Gastroesophageal sphincter (tissue), 4 donors: ENCODE results near the gene CPAMD8. TPM values are rescaled to one million over a fixed set of nuclear protein-coding genes. Genes with fewer than 3 reads are reported as not detected.

Experiments used
- ATAC-seq: fragments of 150-250 bp; one replicate; pipeline ENCODE4 v1.9.1; 2016; ENCODE audit warnings: mild to moderate bottlenecking, moderate library complexity
- H3K27ac ChIP-seq, 4 donors: fragments of 200-600 bp; sonication (generic) in 3 of 4; 1 replicate in 3 of 4; 2 replicates in 1 of 4; pipeline ENCODE4 v1.5.1; 2016 to 2019
- H3K27me3 ChIP-seq: fragments of 200-600 bp; sonication (generic); one replicate; pipeline ENCODE4 v1.5.1; 2019
- H3K36me3 ChIP-seq, 2 donors: fragments of 200-600 bp; sonication (generic); one replicate each; pipeline ENCODE4 v1.5.1; 2019; ENCODE audit warnings: control low read depth in 1 of 2
- H3K4me1 ChIP-seq, 3 donors: fragments of 200-600 bp; sonication (generic); 1 replicate in 2 of 3; 2 replicates in 1 of 3; pipeline ENCODE4 v1.5.1; 2016 to 2019; ENCODE audit warnings: control low read depth in 2 of 3
- H3K4me3 ChIP-seq, 2 donors: fragments of 200-600 bp; sonication (generic); one replicate each; pipeline ENCODE4 v1.5.1; 2019; ENCODE audit warnings: mild to moderate bottlenecking in 1 of 2, moderate library complexity in 1 of 2
- H3K9me3 ChIP-seq, 3 donors: fragments of 200-600 bp; sonication (generic); one replicate each; pipeline ENCODE4 v1.5.1; 2017 to 2019; ENCODE audit warnings: control low read depth in 2 of 3
- EP300 ChIP-seq: sonication (generic); formaldehyde crosslinking; IDR thresholded peaks from one replicate; pipeline ENCODE4 v1.6.1; 2017; ENCODE audit warnings: antibody characterized with exemption, mild to moderate bottlenecking
- POLR2A ChIP-seq, 2 donors: fragments of 450-650 bp; IDR thresholded peaks; one replicate each; pipeline ENCODE4 v1.6.1; 2017; ENCODE audit warnings: antibody characterized with exemption in 2 of 2, mild to moderate bottlenecking in 2 of 2, moderate library complexity in 1 of 2
- POLR2AphosphoS5 ChIP-seq: sonication (generic); formaldehyde crosslinking; IDR thresholded peaks from one replicate; pipeline ENCODE4 v1.6.1; 2017; ENCODE audit warnings: antibody characterized with exemption
- WGBS, 2 donors: methylation state at CpG; one replicate each; pipeline ENCODE4 v1.1.5; 2018; ENCODE audit warnings: low coverage in 1 of 2; 5-methylcytosine and 5-hydroxymethylcytosine counted together
- total RNA-seq, 4 donors: library from RNA; depleted of rRNA; stranded (reverse); fragments of >200 nt; gene quantifications; one replicate each; pipeline ENCODE4 v1.1.0, GENCODE V29; 2016
- TF ChIP-seq, protein P1 (sequence below), 4 experiments: fragments of 200-600 bp in 2 of 4; fragments of 450-650 bp in 2 of 4; sonication (generic) in 1 of 4; IDR thresholded peaks; one replicate each; pipeline ENCODE4 v1.5.1; 2017 to 2019; ENCODE audit warnings: antibody characterized with exemption in 4 of 4, mild to moderate bottlenecking in 2 of 4, moderate library complexity in 2 of 4

Gene CPAMD8
- 10 to 100 TPM in 1 of 4 donors, 1 to 10 TPM in 3; 6.9 to 12.0 (median 9.2) TPM for total RNA-seq

GRCh38 chr19:17026706-17027534 lies at the start of gene CPAMD8:
TSS of gene CPAMD8 (minus strand) at chr19:17026810. CDS start at chr19:17026642, 168 bp downstream.
- H3K36me3 ChIP-seq: no peaks in the 10 kb centered on the region
- WGBS, 2 donors: 6 to 8% methylated on average over 3 to 5 of the region's 67 CpGs
- H3K27ac ChIP-seq: no peak within 1 kb of the TSS
- H3K9me3 ChIP-seq: peaks cover 0 to 31% (median 0%) of the 10 kb centered on the region in 3 donors
- peak within 1 kb of the TSS in 1 of 2 donors; percentile 34 for H3K4me3 ChIP-seq
- peaks cover 73% of the 10 kb centered on the region for H3K27me3 ChIP-seq
- peaks cover 0 to 17% (median 0%) of the 10 kb centered on the region in 3 donors for H3K4me1 ChIP-seq
- ATAC-seq: peak; percentile 25
- TF ChIP-seq POLR2A (IDR thresholded peaks at IDR 0.05) (no peak), POLR2AphosphoS5 (no peak), EP300 (no peak)
- TF ChIP-seq, protein P1, sequence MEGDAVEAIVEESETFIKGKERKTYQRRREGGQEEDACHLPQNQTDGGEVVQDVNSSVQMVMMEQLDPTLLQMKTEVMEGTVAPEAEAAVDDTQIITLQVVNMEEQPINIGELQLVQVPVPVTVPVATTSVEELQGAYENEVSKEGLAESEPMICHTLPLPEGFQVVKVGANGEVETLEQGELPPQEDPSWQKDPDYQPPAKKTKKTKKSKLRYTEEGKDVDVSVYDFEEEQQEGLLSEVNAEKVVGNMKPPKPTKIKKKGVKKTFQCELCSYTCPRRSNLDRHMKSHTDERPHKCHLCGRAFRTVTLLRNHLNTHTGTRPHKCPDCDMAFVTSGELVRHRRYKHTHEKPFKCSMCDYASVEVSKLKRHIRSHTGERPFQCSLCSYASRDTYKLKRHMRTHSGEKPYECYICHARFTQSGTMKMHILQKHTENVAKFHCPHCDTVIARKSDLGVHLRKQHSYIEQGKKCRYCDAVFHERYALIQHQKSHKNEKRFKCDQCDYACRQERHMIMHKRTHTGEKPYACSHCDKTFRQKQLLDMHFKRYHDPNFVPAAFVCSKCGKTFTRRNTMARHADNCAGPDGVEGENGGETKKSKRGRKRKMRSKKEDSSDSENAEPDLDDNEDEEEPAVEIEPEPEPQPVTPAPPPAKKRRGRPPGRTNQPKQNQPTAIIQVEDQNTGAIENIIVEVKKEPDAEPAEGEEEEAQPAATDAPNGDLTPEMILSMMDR (IDR thresholded peaks at IDR 0.05): no peak

- H3K27me3 ChIP-seq: no peaks in the 10 kb centered on the region
- peaks cover 0 to 20% of the 10 kb centered on the region in 2 donors for H3K36me3 ChIP-seq
- TF ChIP-seq, protein P1 (IDR thresholded peaks at IDR 0.05): no peak
- TF ChIP-seq POLR2A (IDR thresholded peaks at IDR 0.05) (no peak), EP300 (no peak), POLR2AphosphoS5 (no peak)
- peak overlapping the region; percentile 68 to 92 (median 88) for H3K27ac ChIP-seq
- peak overlapping the region; percentile 86 to 89 for H3K4me3 ChIP-seq
- ATAC-seq: no peak
- 0% methylated on average over 12 to 20 of the region's 43 CpGs for WGBS, 2 donors
- peaks cover 0 to 69% (median 40%) of the 10 kb centered on the region in 3 donors for H3K4me1 ChIP-seq
- H3K9me3 ChIP-seq: no peaks in the 10 kb centered on the region
Measured at GRCh38 chr19:17075864-17076542, 49.4 kb upstream of the CPAMD8 start.

- no CpG with 5 or more reads among the region's 103 CpGs for WGBS, 2 donors
- Histone ChIP-seq H3K4me3 (peak within 1 kb of the TSS; percentile 86 to 89), H3K36me3 (peaks cover 0 to 28% of the 10 kb centered on the region in 2 donors), H3K4me1 (peaks cover 0 to 61% (median 37%) of the 10 kb centered on the region in 3 donors), H3K9me3 (no peaks in the 10 kb centered on the region), H3K27me3 (no peaks in the 10 kb centered on the region), H3K27ac (peak within 1 kb of the TSS; percentile 68 to 92 (median 88))
- peak; percentile 93 for ATAC-seq
- TF ChIP-seq POLR2AphosphoS5 (peak; percentile 65), EP300 (no peak), POLR2A (IDR thresholded peaks at IDR 0.05) (peak; percentile 72 to 78)
- TF ChIP-seq, protein P1 (IDR thresholded peaks at IDR 0.05): no peak
Measured at GRCh38 chr19:17075035-17075863, 48.6 kb upstream of the CPAMD8 start, which contains the start of the genes HAUS8 and MYO9B. TSS of gene HAUS8 (minus strand) at chr19:17075452. CDS start at chr19:17075422, 30 bp downstream. TSS of gene MYO9B (plus strand) at chr19:17075777. CDS start at chr19:17101718, 25,941 bp downstream.

- TF ChIP-seq POLR2AphosphoS5 (no peak), POLR2A (IDR thresholded peaks at IDR 0.05) (no peak)
- Histone ChIP-seq H3K4me3 (peak overlapping the region; percentile 56 to 86), H3K27me3 (no peaks in the 10 kb centered on the region), H3K27ac (peak overlapping the region; percentile 44 to 92 (median 88)), H3K4me1 (peaks cover 0 to 55% (median 35%) of the 10 kb centered on the region in 3 donors), H3K9me3 (no peaks in the 10 kb centered on the region), H3K36me3 (peaks cover 0 to 31% of the 10 kb centered on the region in 2 donors)
- 2 to 33% methylated on average over 5 to 8 of the region's 11 CpGs for WGBS, 2 donors
- ATAC-seq: no peak
Measured at GRCh38 chr19:17074634-17075034, 48.0 kb upstream of the CPAMD8 start.
